Measurements from ENCODE around the gene NDOR1. TPM values are rescaled to one million over a fixed set of nuclear protein-coding genes. Genes with fewer than 3 reads are reported as not detected.

The NDOR1 gene
- total RNA-seq, 1 experiment from 2014 or later, result 31.8 TPM

GRCh38 chr9:137162505-137163364 is 42.8 kb upstream of the NDOR1 start:
- peak; percentile 62 to 66 for DNase-seq
- H3K36me3 ChIP-seq (ENCODE audit: control insufficient read depth, insufficient read depth, low read length), result no peaks in the 10 kb centered on the region
- peak overlapping the region; percentile 72 for H3K4me3 Mint-ChIP-seq (ENCODE audit: unreplicated experiment)
- TF ChIP-seq CTCF (IDR thresholded peaks at IDR 0.05; ENCODE audit: insufficient read depth in 1 of 2, low read depth in 1 of 2, low read length in 1 of 2, severe bottlenecking in 1 of 2, unreplicated experiment in 1 of 2), result peak in 1 of 2 experiments; percentile 42
- H3K4me3 ChIP-seq (ENCODE audit: low read depth, low read length), result peak overlapping the region; percentile 46
- H3K4me1 Mint-ChIP-seq (ENCODE audit: low read depth, unreplicated experiment), result peaks cover 6% of the 10 kb centered on the region
- H3K27ac Mint-ChIP-seq (ENCODE audit: unreplicated experiment), result no peak overlapping the region
- POLR2A ChIA-PET, result interaction anchor here (0.6 to 0.9 kb wide), 2 partner anchors 38 to 372 kb away, joined by 3 to 5 read pairs; partner anchors contain the start of gene TPRN
- H3K27me3 ChIP-seq (replicated peaks; ENCODE audit: control insufficient read depth, insufficient read depth, low read length), result peaks cover 2% of the 10 kb centered on the region
- H3K9me3 ChIP-seq, result no peaks in the 10 kb centered on the region
- CTCF ChIA-PET, result interaction anchor here (0.6 to 1.9 kb wide), 13 partner anchors 14 to 781 kb away, joined by 3 to 11 read pairs (median 4); partner anchors contain the start of genes RNF224, SSNA1 and TUBB4B
- no peaks in the 10 kb centered on the region for H3K9me3 Mint-ChIP-seq (ENCODE audit: unreplicated experiment)
- H3K27me3 Mint-ChIP-seq (ENCODE audit: insufficient read depth, unreplicated experiment), result peaks cover 16% of the 10 kb centered on the region
- H3K36me3 Mint-ChIP-seq (ENCODE audit: insufficient read depth, unreplicated experiment), result no peaks in the 10 kb centered on the region
- H3K4me1 ChIP-seq, result peaks cover 4% of the 10 kb centered on the region; the same call in 1 of the 2 replicates
- no TSS peak for BruUV-seq (replicated peaks)
- intact Hi-C loops (cut with micrococcal nuclease; ENCODE audit: unreplicated experiment), result loop anchor here (2.0 kb wide), 1 partner anchor 64 kb away; the partner anchor contains the start of gene RNF224

GRCh38 chr9:137163365-137163715 is 42.2 kb upstream of the NDOR1 start:
- Histone ChIP-seq H3K4me1 (peaks cover 6% of the 10 kb centered on the region; the same call in 1 of the 2 replicates), H3K9me3 (no peaks in the 10 kb centered on the region), H3K4me3 (ENCODE audit: low read depth, low read length) (peak overlapping the region; percentile 46), H3K27me3 (replicated peaks; ENCODE audit: control insufficient read depth, insufficient read depth, low read length) (peaks cover 2% of the 10 kb centered on the region), H3K36me3 (ENCODE audit: control insufficient read depth, insufficient read depth, low read length) (no peaks in the 10 kb centered on the region)
- no peak for DNase-seq
- TF ChIP-seq CTCF (IDR thresholded peaks at IDR 0.05; ENCODE audit: insufficient read depth in 1 of 2, low read depth in 1 of 2, low read length in 1 of 2, severe bottlenecking in 1 of 2, unreplicated experiment in 1 of 2), result no peak
- intact Hi-C loops (cut with micrococcal nuclease; ENCODE audit: unreplicated experiment), result loop anchor here (2.0 kb wide), 1 partner anchor 63 kb away; the partner anchor contains the start of gene RNF224
- Mint-ChIP-seq H3K4me1 (ENCODE audit: low read depth, unreplicated experiment) (peaks cover 6% of the 10 kb centered on the region), H3K36me3 (ENCODE audit: insufficient read depth, unreplicated experiment) (no peaks in the 10 kb centered on the region), H3K27ac (ENCODE audit: unreplicated experiment) (no peak overlapping the region), H3K9me3 (ENCODE audit: unreplicated experiment) (no peaks in the 10 kb centered on the region), H3K27me3 (ENCODE audit: insufficient read depth, unreplicated experiment) (peaks cover 11% of the 10 kb centered on the region), H3K4me3 (ENCODE audit: unreplicated experiment) (peak overlapping the region; percentile 72)
- BruUV-seq (replicated peaks), result no TSS peak
- ChIA-PET POLR2A (interaction anchor here (0.6 to 0.9 kb wide), 2 partner anchors 37 to 372 kb away, joined by 3 to 5 read pairs; partner anchors contain the start of gene TPRN), CTCF (interaction anchor here (0.6 to 1.9 kb wide), 9 partner anchors 13 to 117 kb away, joined by 3 to 11 read pairs (median 5); partner anchors contain the start of genes RNF224, SSNA1 and TUBB4B)

- Histone ChIP-seq H3K4me1 (peaks cover 6% of the 10 kb centered on the region; the same call in 1 of the 2 replicates), H3K9me3 (no peaks in the 10 kb centered on the region), H3K36me3 (ENCODE audit: control insufficient read depth, insufficient read depth, low read length) (no peaks in the 10 kb centered on the region), H3K27me3 (replicated peaks; ENCODE audit: control insufficient read depth, insufficient read depth, low read length) (peaks cover 2% of the 10 kb centered on the region), H3K4me3 (ENCODE audit: low read depth, low read length) (no peak overlapping the region)
- peaks cover 6% of the 10 kb centered on the region for H3K4me1 Mint-ChIP-seq (ENCODE audit: low read depth, unreplicated experiment)
- no peak overlapping the region for H3K27ac Mint-ChIP-seq (ENCODE audit: unreplicated experiment)
- no peaks in the 10 kb centered on the region for H3K36me3 Mint-ChIP-seq (ENCODE audit: insufficient read depth, unreplicated experiment)
- peak overlapping the region; percentile 72 for H3K4me3 Mint-ChIP-seq (ENCODE audit: unreplicated experiment)
- DNase-seq, result no peak
- intact Hi-C loops (cut with micrococcal nuclease; ENCODE audit: unreplicated experiment), result loop anchor here (2.0 kb wide), 1 partner anchor 63 kb away; the partner anchor contains the start of gene RNF224
- H3K27me3 Mint-ChIP-seq (ENCODE audit: insufficient read depth, unreplicated experiment), result peaks cover 11% of the 10 kb centered on the region
- CTCF ChIA-PET, result no interaction called here
- BruUV-seq (replicated peaks), result no TSS peak
- H3K9me3 Mint-ChIP-seq (ENCODE audit: unreplicated experiment), result no peaks in the 10 kb centered on the region
- POLR2A ChIA-PET, result no interaction called here
- no peak for TF ChIP-seq CTCF (IDR thresholded peaks at IDR 0.05; ENCODE audit: insufficient read depth in 1 of 2, low read depth in 1 of 2, low read length in 1 of 2, severe bottlenecking in 1 of 2, unreplicated experiment in 1 of 2)
Measured at GRCh38 chr9:137163805-137164204, 41.7 kb upstream of the NDOR1 start.

Data from Caco-2 (cell line).